Transverse colon (tissue), 4 donors: ENCODE measurements around the gene LRFN4. TPM values are rescaled to one million over a fixed set of nuclear protein-coding genes. Genes with fewer than 3 reads are reported as not detected.

Source experiments
- DNase-seq: peaks from one replicate; pipeline ENCODE4 v3.0.0-alpha.2; 2019
- H3K27ac ChIP-seq, 4 donors: fragments of 200-600 bp; sonication (generic); 2 replicates each; pipeline ENCODE4 v1.5.1; 2016 to 2018; ENCODE audit warnings: inconsistent platforms in 4 of 4
- H3K27me3 ChIP-seq: fragments of 200-600 bp; sonication (generic); 2 replicates; pipeline ENCODE4 v1.5.1; 2017; ENCODE audit warnings: inconsistent platforms
- H3K36me3 ChIP-seq, 4 donors: fragments of 200-600 bp; sonication (generic); 2 replicates each; pipeline ENCODE4 v1.5.1; 2017 to 2019; ENCODE audit warnings: inconsistent platforms in 4 of 4
- H3K4me1 ChIP-seq, 4 donors: fragments of 200-600 bp; sonication (generic); 2 replicates each; pipeline ENCODE4 v1.5.1; 2017 to 2020; ENCODE audit warnings: inconsistent platforms in 4 of 4
- H3K4me3 ChIP-seq, 4 donors: fragments of 200-600 bp; sonication (generic); 1 replicate in 1 of 4; 2 replicates in 3 of 4; pipeline versions ENCODE4 v1.5.1 to v1.6.1; 2017 to 2019; ENCODE audit warnings: inconsistent platforms in 4 of 4
- H3K9me3 ChIP-seq, 2 donors: fragments of 200-600 bp; sonication (generic); 2 replicates each; pipeline ENCODE4 v1.5.1; 2017 to 2019; ENCODE audit warnings: inconsistent platforms in 2 of 2
- EP300 ChIP-seq: sonication (generic); formaldehyde crosslinking; IDR thresholded peaks from one replicate; pipeline ENCODE4 v1.6.1; 2017; ENCODE audit warnings: antibody characterized with exemption, low read depth
- POLR2A ChIP-seq: fragments of 450-650 bp; IDR thresholded peaks from one replicate; pipeline ENCODE4 v1.6.1; 2016; ENCODE audit warnings: antibody characterized with exemption, mild to moderate bottlenecking, moderate library complexity
- POLR2AphosphoS5 ChIP-seq, 3 donors: sonication (generic); formaldehyde crosslinking; IDR thresholded peaks; one replicate each; pipeline ENCODE4 v1.6.1; 2016; ENCODE audit warnings: antibody characterized with exemption in 3 of 3
- WGBS, 2 donors: methylation state at CpG; one replicate each; pipeline ENCODE4 v1.1.5; 2018; ENCODE audit warnings: low coverage in 1 of 2; 5-methylcytosine and 5-hydroxymethylcytosine counted together
- in situ Hi-C, 4 donors: fragments of 200-750 bp; cut with MboI; loops; one replicate each; pipeline versions ENCODE4 v1.15.0 to v1.15.1; 2017; ENCODE audit warnings: low sequenced_read_pairs in 3 of 4, low pct_ligation_motif_present in 1 of 4, low pct_unique_long_range_greater_than_20kb in 1 of 4
- intact Hi-C: fragments of 100-400 bp; cut with DNase I; formaldehyde crosslinking; loops from one replicate; pipeline ENCODE4 v1.15.1; 2023; ENCODE audit warnings: low total_unique reads
- total RNA-seq, 4 donors: library from RNA; depleted of rRNA; stranded (reverse); fragments of >200 nt; gene quantifications; one replicate each; pipeline ENCODE4 v1.1.0, GENCODE V29; 2016
- TF ChIP-seq, protein P1 (sequence below), 5 experiments: fragments of 200-600 bp in 3 of 5; fragments of 450-650 bp in 2 of 5; sonication (generic) in 3 of 5; IDR thresholded peaks; 1 replicate in 2 of 5; 2 replicates in 3 of 5; pipeline ENCODE4 v1.5.1; 2016 to 2017; ENCODE audit warnings: antibody characterized with exemption in 5 of 5, inconsistent platforms in 3 of 5, mild to moderate bottlenecking in 2 of 5, moderate library complexity in 1 of 5

Gene LRFN4
- total RNA-seq, 4 donors from 2014 or later: 14.3 to 52.3 (median 22.6) TPM

GRCh38 chr11:66863428-66864125, 6.7 kb downstream of the LRFN4 start:
- Histone ChIP-seq H3K27me3 (no peaks in the 10 kb centered on the region), H3K36me3 (no peaks in the 10 kb centered on the region), H3K4me3 (no peak overlapping the region), H3K4me1 (peaks cover 4 to 21% (median 19%) of the 10 kb centered on the region in 4 donors), H3K9me3 (no peaks in the 10 kb centered on the region), H3K27ac (peak overlapping the region; percentile 55 to 83 (median 67))
- TF ChIP-seq POLR2A: no peak
- TF ChIP-seq POLR2AphosphoS5 (IDR thresholded peaks at IDR 0.05): peak in 2 of 3 donors; percentile 28 to 61
- 58% methylated on average over 31 of the region's 31 CpGs; no CpG with 5 or more reads in 1 of the 2 donors for WGBS, 2 donors
- intact Hi-C loops (no loop called here), in situ Hi-C loops (no loop called here)
- DNase-seq: peak; percentile 70

DNA sequence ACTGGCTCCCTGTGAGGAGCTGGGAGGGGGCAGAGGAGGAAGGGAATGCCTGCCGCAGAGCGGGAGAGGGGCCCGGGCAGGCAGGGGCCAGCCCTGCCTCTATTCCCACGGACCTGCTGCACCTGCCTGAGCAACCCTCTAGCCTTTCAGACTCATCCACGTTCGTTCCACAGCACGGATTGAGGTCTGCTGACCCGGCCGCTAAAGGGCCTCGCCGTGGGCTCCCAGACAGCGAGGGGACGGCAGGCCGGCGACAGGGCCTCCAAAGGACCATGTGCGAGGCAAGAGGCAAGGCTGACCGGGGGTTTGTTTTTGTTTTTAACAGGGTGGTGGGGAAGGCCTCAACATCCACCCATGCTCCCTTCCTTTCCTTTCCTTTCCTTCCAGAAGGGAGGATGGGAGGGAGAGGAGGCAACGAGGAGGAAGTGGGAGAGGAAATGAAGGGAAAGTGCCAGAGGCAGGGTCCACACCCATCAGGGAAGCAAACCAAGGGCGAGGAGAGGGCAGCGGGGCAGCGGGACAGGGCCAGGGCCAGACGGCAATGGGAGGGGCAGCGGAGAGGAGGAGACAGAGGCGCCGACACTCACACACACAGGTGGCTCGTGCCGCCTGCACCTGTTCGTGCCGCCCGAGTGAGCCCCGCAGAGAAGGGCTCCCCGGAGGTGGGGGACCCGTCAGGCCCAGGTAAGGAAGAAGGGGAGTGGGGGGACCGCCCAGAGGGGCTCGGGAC, 7.5 kb downstream of the LRFN4 start:
- intact Hi-C loops (no loop called here), in situ Hi-C loops (no loop called here)
- H3K27ac ChIP-seq: peak overlapping the region; percentile 55 to 83 (median 67)
- H3K27me3 ChIP-seq: no peaks in the 10 kb centered on the region
- DNase-seq: peak; percentile 80
- 40 to 49% methylated on average over 4 to 34 of the region's 35 CpGs for WGBS, 2 donors
- H3K9me3 ChIP-seq: no peaks in the 10 kb centered on the region
- peak overlapping the region in 1 of 4 donors; percentile 17 for H3K4me3 ChIP-seq
- peaks cover 4 to 20% (median 19%) of the 10 kb centered on the region in 4 donors for H3K4me1 ChIP-seq
- no peaks in the 10 kb centered on the region for H3K36me3 ChIP-seq
- no peak for TF ChIP-seq EP300
- TF ChIP-seq POLR2A: peak; percentile 19
- TF ChIP-seq, protein P1, sequence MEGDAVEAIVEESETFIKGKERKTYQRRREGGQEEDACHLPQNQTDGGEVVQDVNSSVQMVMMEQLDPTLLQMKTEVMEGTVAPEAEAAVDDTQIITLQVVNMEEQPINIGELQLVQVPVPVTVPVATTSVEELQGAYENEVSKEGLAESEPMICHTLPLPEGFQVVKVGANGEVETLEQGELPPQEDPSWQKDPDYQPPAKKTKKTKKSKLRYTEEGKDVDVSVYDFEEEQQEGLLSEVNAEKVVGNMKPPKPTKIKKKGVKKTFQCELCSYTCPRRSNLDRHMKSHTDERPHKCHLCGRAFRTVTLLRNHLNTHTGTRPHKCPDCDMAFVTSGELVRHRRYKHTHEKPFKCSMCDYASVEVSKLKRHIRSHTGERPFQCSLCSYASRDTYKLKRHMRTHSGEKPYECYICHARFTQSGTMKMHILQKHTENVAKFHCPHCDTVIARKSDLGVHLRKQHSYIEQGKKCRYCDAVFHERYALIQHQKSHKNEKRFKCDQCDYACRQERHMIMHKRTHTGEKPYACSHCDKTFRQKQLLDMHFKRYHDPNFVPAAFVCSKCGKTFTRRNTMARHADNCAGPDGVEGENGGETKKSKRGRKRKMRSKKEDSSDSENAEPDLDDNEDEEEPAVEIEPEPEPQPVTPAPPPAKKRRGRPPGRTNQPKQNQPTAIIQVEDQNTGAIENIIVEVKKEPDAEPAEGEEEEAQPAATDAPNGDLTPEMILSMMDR (IDR thresholded peaks at IDR 0.05): no peak
- peak in 2 of 3 donors; percentile 34 to 53 for TF ChIP-seq POLR2AphosphoS5 (IDR thresholded peaks at IDR 0.05)

GRCh38 chr11:66864924-66865697, 8.2 kb downstream of the LRFN4 start:
- peak overlapping the region in 1 of 4 donors; percentile 17 for H3K4me3 ChIP-seq
- WGBS, 2 donors: 47 to 73% methylated on average over 3 to 23 of the region's 23 CpGs
- H3K36me3 ChIP-seq: no peaks in the 10 kb centered on the region
- in situ Hi-C loops (no loop called here), intact Hi-C loops (no loop called here)
- H3K4me1 ChIP-seq: peaks cover 4 to 18% (median 17%) of the 10 kb centered on the region in 4 donors
- H3K27ac ChIP-seq: peak overlapping the region; percentile 55 to 83 (median 67)
- DNase-seq: no peak
- no peaks in the 10 kb centered on the region for H3K27me3 ChIP-seq
- TF ChIP-seq POLR2AphosphoS5 (IDR thresholded peaks at IDR 0.05): no peak
- TF ChIP-seq, protein P1 (IDR thresholded peaks at IDR 0.05): peak in 1 of 5 experiments; percentile 12
- H3K9me3 ChIP-seq: no peaks in the 10 kb centered on the region

DNA sequence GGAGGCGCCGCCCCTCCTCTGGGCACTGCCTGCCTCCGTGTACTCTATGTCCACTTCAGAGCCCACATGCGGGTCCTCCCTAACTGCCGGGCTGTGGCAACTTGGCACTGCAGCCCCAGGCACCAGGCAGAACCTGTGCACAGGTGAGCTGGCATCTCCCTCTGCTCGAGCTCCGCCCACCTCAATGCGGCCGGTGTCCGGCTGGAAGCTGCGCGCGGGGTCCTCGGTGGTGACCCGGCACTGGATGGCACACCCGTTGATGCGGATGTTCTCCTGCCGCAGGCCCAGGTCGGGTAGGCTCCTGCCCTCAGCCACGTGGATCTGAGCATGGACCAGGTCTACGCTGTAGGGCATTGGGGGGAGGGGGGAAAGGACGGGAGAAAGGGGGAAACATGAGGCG, 9.1 kb downstream of the LRFN4 start:
- no peak overlapping the region for H3K4me3 ChIP-seq
- peaks cover 4 to 18% (median 17%) of the 10 kb centered on the region in 4 donors for H3K4me1 ChIP-seq
- 98% methylated on average over 19 of the region's 23 CpGs; no CpG with 5 or more reads in 1 of the 2 donors for WGBS, 2 donors
- no peak overlapping the region for H3K27ac ChIP-seq
- intact Hi-C loops: no loop called here
- in situ Hi-C loops: no loop called here
- no peak for DNase-seq
- H3K36me3 ChIP-seq: no peaks in the 10 kb centered on the region
- H3K27me3 ChIP-seq: no peaks in the 10 kb centered on the region
- TF ChIP-seq POLR2AphosphoS5 (IDR thresholded peaks at IDR 0.05) (no peak), POLR2A (no peak), EP300 (no peak)
- TF ChIP-seq, protein P1 (IDR thresholded peaks at IDR 0.05): no peak
- no peaks in the 10 kb centered on the region for H3K9me3 ChIP-seq
